ENCODE results near the gene ARVCF. TPM values are rescaled to one million over a fixed set of nuclear protein-coding genes. Genes with fewer than 3 reads are reported as not detected.
A peak's percentile ranks its signal among the peaks of the same experiment; 100 is the strongest.

Gene ARVCF
- total and polyA plus RNA-seq, 2 of the 8 experiments (the other 6 are each of a cell fraction or from before 2014, with no cell fraction given), result 31.0 to 43.2 TPM

DNA sequence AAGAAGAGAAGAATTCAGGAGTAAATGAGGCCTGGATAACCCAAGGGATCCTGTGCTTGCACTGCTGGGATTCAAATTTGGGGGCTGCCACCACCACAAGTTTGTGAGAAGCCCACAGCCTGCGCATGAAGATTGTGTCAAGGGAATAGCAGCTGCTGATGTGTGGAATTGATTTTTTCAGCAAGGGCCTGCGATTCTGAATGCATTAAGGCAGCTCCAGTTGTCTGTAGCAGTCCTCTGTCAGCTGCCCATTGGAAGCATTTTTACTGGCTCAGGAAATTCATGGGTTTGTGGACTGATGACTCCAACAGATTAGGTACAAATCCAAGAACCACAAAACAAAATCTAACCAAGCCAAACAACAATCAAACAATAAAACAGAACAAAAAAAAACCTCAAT is 14.0 kb downstream of the ARVCF start:
- Histone ChIP-seq H2BK20ac (ENCODE audit: low read length) (no peak overlapping the region), H2BK5ac (ENCODE audit: low read depth, low read length) (no peak overlapping the region), H4K5ac (ENCODE audit: insufficient read length, low read depth, low read length) (no peak overlapping the region), H3K23me2 (ENCODE audit: low read depth, low read length) (no peaks in the 10 kb centered on the region), H2BK15ac (ENCODE audit: low read length) (no peak overlapping the region), H3K9me3 (ENCODE audit: insufficient read depth in 2 of 2, low read depth in 1 of 2, low read length in 1 of 2) (no peaks in the 10 kb centered on the region), H2AK5ac (ENCODE audit: low read depth, low read length) (no peak overlapping the region), H3K36me3 (ENCODE audit: control insufficient read depth in 2 of 4, insufficient read depth in 4 of 4, low read length in 3 of 4) (no peaks in the 10 kb centered on the region), H3K14ac (ENCODE audit: insufficient read length) (no peak overlapping the region), H2AFZ (ENCODE audit: low read length) (no peak overlapping the region), H2BK12ac (ENCODE audit: low read depth, low read length) (no peak overlapping the region), H4K91ac (replicated peaks; ENCODE audit: insufficient read length, low read length) (no peak overlapping the region), H3K4ac (replicated peaks; ENCODE audit: insufficient read length, low read depth, low read length) (no peak overlapping the region), H3K79me2 (ENCODE audit: control insufficient read depth in 1 of 2, insufficient read depth in 2 of 2, low read length in 2 of 2) (no peaks in the 10 kb centered on the region), H3K4me3 (ENCODE audit: extremely low read depth in 1 of 4, insufficient read depth in 2 of 4, low read depth in 3 of 4, low read length in 4 of 4) (no peak overlapping the region), H3K4me1 (replicated peaks in 1 of 4; ENCODE audit: control insufficient read depth in 3 of 4, insufficient read depth in 4 of 4, low read length in 3 of 4) (peaks cover 4 to 31% (median 18%) of the 10 kb centered on the region in 4 experiments), H3K4me2 (ENCODE audit: insufficient read depth in 1 of 2, low read depth in 2 of 2, low read length in 2 of 2) (no peak overlapping the region), H4K20me1 (replicated peaks in 1 of 2; ENCODE audit: control insufficient read depth in 1 of 2, insufficient read depth in 2 of 2, low read length in 2 of 2) (peaks cover 0 to 2% of the 10 kb centered on the region in 2 experiments), H3K9ac (replicated peaks in 1 of 4; ENCODE audit: extremely low read depth in 1 of 4, low read depth in 3 of 4, low read length in 3 of 4) (peak overlapping the region in 1 of 4 experiments; percentile 22; a peak in 1 of 7 replicates), H3K79me1 (ENCODE audit: low read depth, low read length) (peaks cover 3% of the 10 kb centered on the region), H3K27ac (ENCODE audit: low read depth, low read length) (no peak overlapping the region), H3K27me3 (replicated peaks in 1 of 4; ENCODE audit: control insufficient read depth in 3 of 4, extremely low read depth in 1 of 4, insufficient read depth in 3 of 4, low read length in 3 of 4) (no peaks in the 10 kb centered on the region), H2BK120ac (replicated peaks; ENCODE audit: low read depth, low read length) (no peak overlapping the region), H4K8ac (ENCODE audit: extremely low read depth, insufficient read depth, low read length) (no peak overlapping the region), H3K23ac (ENCODE audit: insufficient read length) (no peak overlapping the region), H3K18ac (ENCODE audit: extremely low read depth, low read length) (no peak overlapping the region), H3K56ac (replicated peaks; ENCODE audit: insufficient read length, low read depth, low read length) (no peak overlapping the region)
- WGBS, 2 experiments (ENCODE audit: extremely low coverage in 1 of 2, insufficient coverage in 1 of 2, insufficient read length in 1 of 2, insufficient replicate concordance in 2 of 2, low coverage in 1 of 2, low lambda C conversion rate in 2 of 2, missing lambda C conversion rate in 1 of 2), result 86% methylated on average over 2 of the region's 2 CpGs; no CpG with 5 or more reads in 1 of the 2 experiments
- FAIRE-seq, result no peak
- POLR2A ChIA-PET (ENCODE audit: partially characterized antibody), result no interaction called here
- DNase-seq (ENCODE audit: low read depth in 1 of 2, low spot score in 2 of 2), result no peak
- CTCF ChIA-PET (ENCODE audit: partially characterized antibody), result interaction anchor here (1.0 to 1.3 kb wide), 2 partner anchors 11 to 13 kb away, joined by 3 to 5 read pairs; no protein-coding TSS in a partner anchor
- TF ChIP-seq NRF1 (IDR thresholded peaks at IDR 0.05; ENCODE audit: low read depth, low read length) (no peak), RFX5 (IDR thresholded peaks at IDR 0.05; ENCODE audit: borderline replicate concordance, low read depth, low read length) (no peak)
